Fibroblast of lung (primary cell): ENCODE measurements around the gene MYL12A. TPM values are rescaled to one million over a fixed set of nuclear protein-coding genes. Genes with fewer than 3 reads are reported as not detected.
"Not testable (repeated sequence)": the region's sequence is repeated elsewhere in the genome, so short reads cannot be mapped to it uniquely, and the experiment has no call there.

ENCODE experiments used
- DNase-seq, 2 donors: peaks; one replicate each; pipeline versions ENCODE4 v3.0.0 to v3.0.0-alpha.2; 2010; ENCODE audit warnings: low read depth in 2 of 2
- H2AFZ ChIP-seq: 2 replicates; pipeline ENCODE4 v1.5.1; 2012; ENCODE audit warnings: low read length, control low read depth, inconsistent platforms
- H3K27ac ChIP-seq: 2 replicates; pipeline ENCODE4 v1.5.1; 2011; ENCODE audit warnings: low read length, control low read depth; ENCODE audit not compliant: insufficient read depth
- H3K27me3 ChIP-seq: 2 replicates; pipeline ENCODE4 v1.5.1; 2011; ENCODE audit warnings: mild to moderate bottlenecking, low read length; ENCODE audit not compliant: control insufficient read depth, insufficient read depth
- H3K36me3 ChIP-seq: 2 replicates; pipeline ENCODE4 v1.5.1; 2011; ENCODE audit warnings: low read length; ENCODE audit not compliant: control insufficient read depth, insufficient read depth
- H3K4me1 ChIP-seq: 2 replicates; pipeline ENCODE4 v1.5.1; 2011; ENCODE audit warnings: low read length; ENCODE audit not compliant: control insufficient read depth, insufficient read depth; ENCODE audit errors: extremely low read depth
- H3K4me2 ChIP-seq: 2 replicates; pipeline ENCODE4 v1.5.1; 2011; ENCODE audit warnings: low read length, control low read depth; ENCODE audit not compliant: insufficient read depth; ENCODE audit errors: extremely low read depth
- H3K4me3 ChIP-seq, 4 experiments: fragments of 200-600 bp in 1 of 4; sonication (generic) in 1 of 4; replicated peaks in 1 of 4; 2 replicates each; pipeline ENCODE4 v1.5.1; 2011 to 2016; ENCODE audit warnings: low read length in 4 of 4, low read depth in 3 of 4, mild to moderate bottlenecking in 3 of 4, control low read depth in 2 of 4, inconsistent platforms in 1 of 4, mixed read lengths in 1 of 4; ENCODE audit not compliant: insufficient read depth in 1 of 4; ENCODE audit errors: control extremely low read depth in 1 of 4
- H3K79me2 ChIP-seq: 2 replicates; pipeline ENCODE4 v1.5.1; 2012; ENCODE audit warnings: mild to moderate bottlenecking, low read length, inconsistent platforms; ENCODE audit not compliant: control insufficient read depth, insufficient read depth
- H3K9ac ChIP-seq: 2 replicates; pipeline ENCODE4 v1.5.1; 2011; ENCODE audit warnings: mild to moderate bottlenecking, low read length, control low read depth; ENCODE audit not compliant: insufficient read depth
- H3K9me3 ChIP-seq: 2 replicates; pipeline ENCODE4 v1.5.1; 2012; ENCODE audit warnings: low read depth, low read length; ENCODE audit not compliant: control insufficient read depth, insufficient read depth
- H4K20me1 ChIP-seq: 2 replicates; pipeline ENCODE4 v1.5.1; 2011; ENCODE audit warnings: low read length; ENCODE audit not compliant: control insufficient read depth, insufficient read depth; ENCODE audit errors: extremely low read depth
- EZH2 ChIP-seq: IDR thresholded peaks from 2 replicates; pipeline ENCODE4 v1.5.1; 2012; ENCODE audit warnings: low read length, control low read depth, mild to moderate bottlenecking; ENCODE audit errors: missing control alignments
- polyA minus RNA-seq: library from RNA; depleted of rRNA, polyadenylated mRNA; stranded (reverse); fragments of >200 nt; gene quantifications from 2 replicates; pipeline ENCODE4 v1.2.3, GENCODE V29; 2011; ENCODE audit warnings: low replicate concordance
- polyA plus RNA-seq, 2 donors: library from polyadenylated mRNA; depleted of rRNA in 1 of 2; stranded (reverse) in 1 of 2; unstranded in 1 of 2; fragments of >200 nt; gene quantifications; 2 replicates each; pipeline ENCODE4 v1.2.1, GENCODE V29; 2011 to 2012; ENCODE audit warnings: missing spikeins in 1 of 2
- total RNA-seq: library from RNA; depleted of rRNA; stranded (reverse); fragments of >200 nt; gene quantifications from 2 replicates; pipeline ENCODE4 v1.2.1, GENCODE V29; 2014
- TF ChIP-seq, protein P1 (sequence below), 2 donors: IDR thresholded peaks in 1 of 2; conservative IDR thresholded peaks in 1 of 2; 1 replicate in 1 of 2; 2 replicates in 1 of 2; pipeline ENCODE4 v1.5.1; 2011 to 2012; ENCODE audit warnings: low read length in 2 of 2, control low read depth in 1 of 2, inconsistent platforms in 1 of 2, low read depth in 1 of 2, mild to moderate bottlenecking in 1 of 2

MYL12A gene
- total RNA-seq (499 and 826 TPM in 2 replicates), polyA plus RNA-seq (985 and 1,436 TPM in 2 replicates), polyA minus RNA-seq (155 and 256 TPM in 2 replicates)
- polyA plus RNA-seq (2012) = 632 and 849 TPM in 2 replicates

DNA sequence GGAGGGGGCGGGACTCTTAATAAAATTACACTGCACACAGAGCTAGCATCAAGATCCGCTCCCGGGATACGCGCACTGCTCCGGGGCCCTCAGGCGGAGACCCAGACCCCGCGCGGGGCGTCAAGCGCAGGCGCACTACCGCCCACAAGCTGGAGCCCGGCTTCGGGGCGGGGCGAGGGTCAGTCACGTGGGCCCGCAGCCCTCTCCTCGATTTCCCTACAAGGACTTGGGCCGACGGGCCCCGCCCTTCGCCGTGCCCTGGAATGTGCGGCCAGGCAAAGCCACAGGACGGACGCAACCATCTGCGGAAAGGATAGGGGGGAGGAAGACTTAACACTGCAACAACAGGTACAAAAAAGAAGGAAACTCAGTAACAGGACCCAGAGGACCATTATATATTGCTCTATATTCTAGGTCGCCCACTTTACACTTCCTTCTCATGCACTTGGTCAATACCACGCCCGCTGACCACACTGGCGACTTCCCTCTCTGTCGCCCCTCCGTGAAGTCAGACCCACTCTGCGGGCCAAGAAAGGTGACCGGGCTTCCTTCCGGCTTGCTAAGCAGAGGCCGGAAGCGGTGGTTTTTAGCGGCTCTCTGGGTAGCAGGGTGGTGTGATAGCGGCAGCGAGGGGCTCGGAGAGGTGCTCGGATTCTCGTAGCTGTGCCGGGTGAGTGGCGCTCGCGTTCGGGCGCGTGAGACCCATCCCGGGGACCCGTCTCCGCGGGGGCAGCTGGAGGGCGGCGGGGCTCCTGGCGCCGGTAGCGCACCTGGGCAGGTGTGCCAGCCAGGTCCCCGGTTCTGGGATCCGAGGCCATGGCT, at the start of gene MYL12A:
Gene MYL12A (plus strand): TSS at position 562 of the 822 bp plus-strand sequence. CDS start 5,447 bp downstream, outside the sequence.
- peak within 1 kb of the TSS; percentile 76 for H2AFZ ChIP-seq

DNA sequence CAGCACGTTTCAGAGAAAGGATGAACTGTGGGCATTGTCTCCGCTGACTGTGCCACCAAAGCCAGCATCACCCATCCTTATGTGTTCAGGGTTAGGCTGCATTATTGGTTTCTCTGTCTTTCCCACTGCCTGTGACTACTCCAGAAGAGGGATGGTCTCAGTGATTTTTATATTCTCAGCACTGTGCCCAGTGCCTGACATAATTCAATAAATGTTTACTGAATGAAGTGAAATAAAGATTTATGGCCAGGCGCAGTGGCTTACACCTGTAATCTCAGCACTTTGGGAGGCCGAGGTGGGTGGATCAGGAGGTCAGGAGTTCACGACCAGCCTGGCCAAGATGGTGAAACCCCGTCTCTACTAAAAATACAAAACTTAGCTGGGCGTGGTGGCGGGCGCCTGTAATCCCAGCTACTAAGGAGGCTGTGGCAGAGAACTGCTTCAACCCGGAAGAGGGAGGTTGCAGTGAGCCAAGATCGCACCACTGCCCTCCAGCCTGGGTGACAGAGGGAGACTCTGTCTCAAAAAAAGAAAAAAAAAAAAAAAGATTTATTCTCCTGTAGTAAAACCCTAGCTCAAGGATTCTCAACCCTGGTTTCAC, 49.2 kb upstream of the MYL12A start:
- DNase-seq, H3K9ac ChIP-seq, H2AFZ ChIP-seq, H3K27ac ChIP-seq, H3K9me3 ChIP-seq, H3K4me1 ChIP-seq, H3K79me2 ChIP-seq, H4K20me1 ChIP-seq, H3K4me3 ChIP-seq, H3K36me3 ChIP-seq, H3K4me2 ChIP-seq, H3K27me3 ChIP-seq: not testable (repeated sequence)

More for the DNA sequence above, at the start of gene MYL12A:
- peak within 1 kb of the TSS; percentile 89 for H3K9ac ChIP-seq
- H3K79me2 ChIP-seq = peaks cover 42% of the 10 kb centered on the region
- TF ChIP-seq, protein P1, sequence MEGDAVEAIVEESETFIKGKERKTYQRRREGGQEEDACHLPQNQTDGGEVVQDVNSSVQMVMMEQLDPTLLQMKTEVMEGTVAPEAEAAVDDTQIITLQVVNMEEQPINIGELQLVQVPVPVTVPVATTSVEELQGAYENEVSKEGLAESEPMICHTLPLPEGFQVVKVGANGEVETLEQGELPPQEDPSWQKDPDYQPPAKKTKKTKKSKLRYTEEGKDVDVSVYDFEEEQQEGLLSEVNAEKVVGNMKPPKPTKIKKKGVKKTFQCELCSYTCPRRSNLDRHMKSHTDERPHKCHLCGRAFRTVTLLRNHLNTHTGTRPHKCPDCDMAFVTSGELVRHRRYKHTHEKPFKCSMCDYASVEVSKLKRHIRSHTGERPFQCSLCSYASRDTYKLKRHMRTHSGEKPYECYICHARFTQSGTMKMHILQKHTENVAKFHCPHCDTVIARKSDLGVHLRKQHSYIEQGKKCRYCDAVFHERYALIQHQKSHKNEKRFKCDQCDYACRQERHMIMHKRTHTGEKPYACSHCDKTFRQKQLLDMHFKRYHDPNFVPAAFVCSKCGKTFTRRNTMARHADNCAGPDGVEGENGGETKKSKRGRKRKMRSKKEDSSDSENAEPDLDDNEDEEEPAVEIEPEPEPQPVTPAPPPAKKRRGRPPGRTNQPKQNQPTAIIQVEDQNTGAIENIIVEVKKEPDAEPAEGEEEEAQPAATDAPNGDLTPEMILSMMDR (conservative IDR thresholded peaks at IDR 0.05 in 1 of 2, IDR thresholded peaks at IDR 0.05 in 1 of 2; ENCODE audit: low read depth in 1 of 2, low read length in 2 of 2) = no peak
- no peak for TF ChIP-seq EZH2
- no peaks in the 10 kb centered on the region for H3K27me3 ChIP-seq
- no peaks in the 10 kb centered on the region for H3K9me3 ChIP-seq
- H4K20me1 ChIP-seq = no peaks in the 10 kb centered on the region
- H3K36me3 ChIP-seq = no peaks in the 10 kb centered on the region
- H3K4me1 ChIP-seq = peaks cover 2% of the 10 kb centered on the region
- peak within 1 kb of the TSS; percentile 54 to 97 (median 70) for H3K4me3 ChIP-seq
- H3K4me2 ChIP-seq = peak within 1 kb of the TSS; percentile 64
- DNase-seq = peak; percentile 99
- H3K27ac ChIP-seq = peak within 1 kb of the TSS; percentile 96

DNA sequence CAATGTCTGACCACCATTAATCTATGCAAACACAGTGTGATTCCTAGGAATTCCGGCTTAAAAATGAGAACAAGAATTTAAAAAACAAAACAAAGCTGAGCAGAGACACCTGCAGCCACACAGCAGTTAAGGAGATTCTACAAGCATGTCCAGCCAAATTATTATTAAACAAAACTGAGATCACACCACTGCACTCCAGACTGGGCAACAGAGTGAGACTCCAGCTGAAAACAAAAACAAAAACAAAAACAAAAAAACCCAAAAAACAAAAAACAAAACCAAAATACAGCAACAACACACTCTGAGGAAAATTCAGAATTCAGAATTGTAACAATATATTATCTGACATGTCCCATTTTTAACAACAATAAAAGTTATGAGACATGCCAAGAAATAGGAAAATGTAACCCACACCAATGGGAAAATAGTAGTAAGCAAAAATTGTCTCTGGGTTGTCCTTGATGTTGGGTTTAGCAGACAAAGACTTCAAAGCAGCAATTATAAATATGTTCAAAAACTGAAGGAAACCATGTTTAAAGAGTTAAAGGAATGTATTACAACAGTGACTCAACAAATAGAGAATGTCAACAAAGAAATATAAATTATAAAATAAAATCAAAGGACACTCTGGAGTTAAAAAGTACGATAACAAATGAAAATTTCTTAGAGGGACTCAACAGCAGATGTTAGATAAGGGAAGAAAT, 47.5 kb upstream of the MYL12A start:
- no peaks in the 10 kb centered on the region for H3K9me3 ChIP-seq
- no peak for TF ChIP-seq EZH2
- TF ChIP-seq, protein P1 (conservative IDR thresholded peaks at IDR 0.05 in 1 of 2, IDR thresholded peaks at IDR 0.05 in 1 of 2; ENCODE audit: low read depth in 1 of 2, low read length in 2 of 2) = no peak
- no peak overlapping the region for H3K27ac ChIP-seq
- DNase-seq = no peak
- H3K4me2 ChIP-seq = no peak overlapping the region
- H3K4me3 ChIP-seq = no peak overlapping the region
- H3K9ac ChIP-seq = no peak overlapping the region
- H2AFZ ChIP-seq = no peak overlapping the region
- no peaks in the 10 kb centered on the region for H4K20me1 ChIP-seq
- H3K79me2 ChIP-seq = no peaks in the 10 kb centered on the region
- no peaks in the 10 kb centered on the region for H3K36me3 ChIP-seq
- H3K27me3 ChIP-seq = no peaks in the 10 kb centered on the region
- no peaks in the 10 kb centered on the region for H3K4me1 ChIP-seq
